AG10803 (cell line): ENCODE data around the gene ZNF652.

Experiments
- DNase-seq: peaks from one replicate; pipeline ENCODE4 v3.0.0; 2010; ENCODE audit warnings: low read depth
- H3K4me3 ChIP-seq: 2 replicates; pipeline ENCODE4 v1.5.1; 2011; ENCODE audit warnings: mild to moderate bottlenecking, low read length, control low read depth
- CTCF ChIP-seq: conservative IDR thresholded peaks from 2 replicates; pipeline ENCODE4 v1.5.1; 2011; ENCODE audit warnings: mild to moderate bottlenecking, low read length, control low read depth, inconsistent platforms

ZNF652 gene

GRCh38 chr17:49254066-49254465 is 108.0 kb downstream of the ZNF652 start:
- no peak for DNase-seq
- TF ChIP-seq CTCF = no peak
- H3K4me3 ChIP-seq = no peak overlapping the region

- no peak for TF ChIP-seq CTCF
- peak; percentile 40 for DNase-seq
- no peak overlapping the region for H3K4me3 ChIP-seq
These were observed 109.8 kb downstream of the ZNF652 start for GRCh38 chr17:49252148-49252695.

- DNase-seq = no peak
- TF ChIP-seq CTCF = no peak
- no peak overlapping the region for H3K4me3 ChIP-seq
These were observed 112.0 kb downstream of the ZNF652 start for GRCh38 chr17:49249890-49250522.

- no peak for TF ChIP-seq CTCF
- no peak overlapping the region for H3K4me3 ChIP-seq
- peak; percentile 40 for DNase-seq
These were observed 112.7 kb downstream of the ZNF652 start for GRCh38 chr17:49249292-49249794.

- no peak for DNase-seq
- TF ChIP-seq CTCF = no peak
- H3K4me3 ChIP-seq = no peak overlapping the region
These were observed 114.1 kb downstream of the ZNF652 start for GRCh38 chr17:49247944-49248343.

GRCh38 chr17:49244839-49245238 is 117.2 kb downstream of the ZNF652 start:
- TF ChIP-seq CTCF = no peak
- no peak for DNase-seq
- H3K4me3 ChIP-seq = no peak overlapping the region
